BJ (cell line): ENCODE results near the gene PCDH9. TPM values are rescaled to one million over a fixed set of nuclear protein-coding genes. Genes with fewer than 3 reads are reported as not detected.

ENCODE experiments used
- CTCF ChIA-PET: fragments of 350-600 bp; formaldehyde crosslinking; extraction: SDS; loops from one replicate; lab custom pipeline; 2021; ENCODE audit warnings: antibody characterized with exemption, inconsistent platforms; lab: Yijun Ruan, JAX
- POLR2A ChIA-PET: fragments of 300-600 bp; sonication (Branson Sonifier 250); formaldehyde crosslinking; extraction: SDS; loops from one replicate; lab custom pipeline; 2021; ENCODE audit warnings: antibody characterized with exemption; lab: Charles Lee
- DNase-seq: peaks from one replicate; pipeline ENCODE4 v3.0.0-alpha.2; 2011; ENCODE audit warnings: low read depth
- H3K27me3 ChIP-seq: 2 replicates; pipeline ENCODE4 v1.6.0; 2011; ENCODE audit warnings: low read length; ENCODE audit not compliant: control insufficient read depth, insufficient read depth
- H3K36me3 ChIP-seq: 2 replicates; pipeline ENCODE4 v1.5.1; 2011; ENCODE audit warnings: low read length; ENCODE audit not compliant: control insufficient read depth, insufficient read depth
- H3K4me3 ChIP-seq: 2 replicates; pipeline ENCODE4 v1.5.1; 2011; ENCODE audit warnings: low read depth, mild to moderate bottlenecking, control low read depth, low read length
- CTCF ChIP-seq: IDR thresholded peaks from 2 replicates; pipeline ENCODE4 v1.5.1; 2011; ENCODE audit warnings: low read depth, mild to moderate bottlenecking, control low read depth, inconsistent platforms, low read length, moderate library complexity; ENCODE audit not compliant: insufficient read depth
- polyA plus RNA-seq: library from polyadenylated mRNA; depleted of rRNA; stranded (reverse); fragments of >200 nt; gene quantifications from 2 replicates; pipeline ENCODE4 v1.2.3, GENCODE V29; 2011

The PCDH9 gene
- polyA plus RNA-seq, 1 experiment, result 2.3 TPM

- Histone ChIP-seq H3K36me3 (no peaks in the 10 kb centered on the region), H3K4me3 (no peak overlapping the region), H3K27me3 (no peaks in the 10 kb centered on the region)
- ChIA-PET POLR2A (no interaction called here), CTCF (no interaction called here)
- no peak for DNase-seq
- TF ChIP-seq CTCF, result no peak
These were observed 801.0 kb downstream of the PCDH9 start for GRCh38 chr13:66429156-66429555.

- no peak for TF ChIP-seq CTCF
- H3K27me3 ChIP-seq, result no peaks in the 10 kb centered on the region
- ChIA-PET CTCF (no interaction called here), POLR2A (no interaction called here)
- no peak overlapping the region for H3K4me3 ChIP-seq
- DNase-seq, result no peak
- no peaks in the 10 kb centered on the region for H3K36me3 ChIP-seq
These were observed 802.7 kb downstream of the PCDH9 start for GRCh38 chr13:66427458-66427861.

GRCh38 chr13:66425741-66426140 lies 804.4 kb downstream of the PCDH9 start:
- H3K27me3 ChIP-seq, result no peaks in the 10 kb centered on the region
- H3K36me3 ChIP-seq, result no peaks in the 10 kb centered on the region
- H3K4me3 ChIP-seq, result no peak overlapping the region
- CTCF ChIA-PET, result no interaction called here
- TF ChIP-seq CTCF, result no peak
- POLR2A ChIA-PET, result no interaction called here
- no peak for DNase-seq

- peak; percentile 18 for DNase-seq
- H3K4me3 ChIP-seq, result no peak overlapping the region
- H3K36me3 ChIP-seq, result no peaks in the 10 kb centered on the region
- no peak for TF ChIP-seq CTCF
- no peaks in the 10 kb centered on the region for H3K27me3 ChIP-seq
- ChIA-PET CTCF (no interaction called here), POLR2A (no interaction called here)
These were observed 805.7 kb downstream of the PCDH9 start for GRCh38 chr13:66424422-66424821.

GRCh38 chr13:66415444-66415843 lies 814.7 kb downstream of the PCDH9 start:
- no peak for DNase-seq
- H3K4me3 ChIP-seq, result no peak overlapping the region
- ChIA-PET POLR2A (no interaction called here), CTCF (no interaction called here)
- TF ChIP-seq CTCF, result no peak
- H3K27me3 ChIP-seq, result no peaks in the 10 kb centered on the region
- H3K36me3 ChIP-seq, result no peaks in the 10 kb centered on the region
